ENCODE results near the gene TRAF5.
"Not testable (repeated sequence)": the region's sequence is repeated elsewhere in the genome, so short reads cannot be mapped to it uniquely, and the experiment has no call there.

TRAF5 gene

GRCh38 chr1:211344152-211344618 lies 17.6 kb downstream of the TRAF5 start:
- no peak for DNase-seq (ENCODE audit: low read depth in 2 of 2)

DNA sequence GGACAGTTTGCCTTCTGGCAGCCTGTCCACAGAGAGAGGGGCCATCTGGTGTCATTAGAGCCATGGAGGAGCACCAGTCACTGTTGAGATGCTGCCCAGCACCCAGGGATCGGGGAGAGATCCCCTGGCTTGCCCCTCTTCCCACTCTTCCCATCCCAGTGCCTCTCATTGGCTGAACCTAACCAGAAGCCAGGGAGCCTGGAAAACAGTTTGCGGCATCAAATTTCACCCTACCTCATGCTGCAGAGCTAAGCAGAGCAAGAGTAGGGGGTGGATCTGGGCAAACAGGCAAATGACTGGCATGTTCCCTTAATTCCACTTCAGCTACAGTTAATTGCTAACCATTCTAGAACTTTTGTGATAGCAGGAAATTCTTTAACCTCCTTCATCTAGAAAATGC lies 19.1 kb downstream of the TRAF5 start:
- DNase-seq (ENCODE audit: low read depth in 2 of 2), result no peak

DNA sequence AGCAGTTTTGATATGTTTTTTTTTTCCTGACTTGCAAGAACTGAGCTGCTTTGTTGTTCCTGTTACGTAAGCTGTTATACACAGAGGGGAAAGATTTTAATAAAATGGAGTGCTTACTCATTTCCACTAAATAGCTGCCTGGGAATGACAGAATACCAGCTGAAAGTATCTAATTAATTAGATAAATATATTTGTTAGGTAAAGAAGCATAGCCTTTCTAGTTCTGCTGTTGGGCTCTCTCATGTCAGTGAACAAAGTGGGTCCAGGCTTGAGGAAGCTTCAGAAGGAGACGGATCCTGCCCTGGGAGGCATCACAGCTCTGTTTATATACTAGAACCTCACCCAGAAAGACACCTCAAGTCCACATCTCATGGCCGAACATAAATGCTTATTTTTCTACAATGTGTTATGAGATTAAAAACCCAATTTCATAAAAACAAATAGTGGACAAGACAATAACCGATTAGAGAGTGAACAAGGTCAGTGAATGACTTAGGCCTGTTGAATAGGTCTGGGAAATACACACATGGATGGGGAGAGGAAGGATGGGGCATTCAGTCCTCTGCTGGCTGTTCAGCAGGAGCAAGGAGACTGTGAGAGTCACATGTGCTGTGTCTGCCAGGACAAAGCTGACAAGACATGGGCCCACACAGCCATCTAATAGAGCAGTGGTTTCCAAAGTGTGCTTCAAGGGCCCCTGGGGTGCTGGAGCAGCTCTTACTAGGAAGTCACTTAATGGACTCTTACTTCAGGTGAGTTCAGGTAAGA lies 20.6 kb downstream of the TRAF5 start:
- no peak for DNase-seq (ENCODE audit: low read depth in 2 of 2)

- DNase-seq (ENCODE audit: low read depth in 2 of 2), result no peak
These were observed 21.9 kb downstream of the TRAF5 start for GRCh38 chr1:211348547-211348946.

GRCh38 chr1:211349741-211350140 lies 23.1 kb downstream of the TRAF5 start:
- DNase-seq (ENCODE audit: low read depth in 2 of 2), result no peak

GRCh38 chr1:211352055-211352454 lies 25.4 kb downstream of the TRAF5 start:
- not testable (repeated sequence) for DNase-seq (ENCODE audit: low read depth in 2 of 2)

GRCh38 chr1:211352465-211352864 lies 25.8 kb downstream of the TRAF5 start:
- no peak for DNase-seq (ENCODE audit: low read depth in 2 of 2)

GRCh38 chr1:211352985-211353515 lies 26.4 kb downstream of the TRAF5 start:
- DNase-seq (ENCODE audit: low read depth in 2 of 2), result peak; percentile 33 to 36

GRCh38 chr1:211353562-211354212 lies 27.1 kb downstream of the TRAF5 start:
- DNase-seq (ENCODE audit: low read depth in 2 of 2), result no peak

GRCh38 chr1:211355873-211356272 lies 29.2 kb downstream of the TRAF5 start:
- DNase-seq (ENCODE audit: low read depth in 2 of 2), result peak in 1 of 2 donors; percentile 22

GRCh38 chr1:211356723-211357407 lies 30.2 kb downstream of the TRAF5 start:
- DNase-seq (ENCODE audit: low read depth in 2 of 2), result no peak

GRCh38 chr1:211358685-211359084 lies 32.1 kb downstream of the TRAF5 start:
- DNase-seq (ENCODE audit: low read depth in 2 of 2), result no peak

DNA sequence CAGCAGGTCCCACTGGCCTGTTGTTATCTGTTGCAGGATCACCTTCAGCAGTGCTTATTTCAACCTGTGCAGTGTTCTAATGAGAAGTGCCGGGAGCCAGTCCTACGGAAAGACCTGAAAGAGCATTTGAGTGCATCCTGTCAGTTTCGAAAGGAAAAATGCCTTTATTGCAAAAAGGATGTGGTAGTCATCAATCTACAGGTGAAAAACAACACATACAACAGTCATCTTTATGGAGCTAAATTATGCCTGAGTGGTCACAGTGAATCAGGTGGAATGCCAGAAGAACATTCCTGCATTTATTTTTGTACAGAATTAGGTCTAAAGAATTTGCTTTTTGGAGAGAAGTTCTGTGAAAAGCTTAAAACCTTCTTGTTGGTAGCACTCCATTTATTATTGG lies 33.2 kb downstream of the TRAF5 start:
- DNase-seq (ENCODE audit: low read depth in 2 of 2), result no peak

GRCh38 chr1:211361202-211361601 lies 34.6 kb downstream of the TRAF5 start:
- no peak for DNase-seq (ENCODE audit: low read depth in 2 of 2)

DNA sequence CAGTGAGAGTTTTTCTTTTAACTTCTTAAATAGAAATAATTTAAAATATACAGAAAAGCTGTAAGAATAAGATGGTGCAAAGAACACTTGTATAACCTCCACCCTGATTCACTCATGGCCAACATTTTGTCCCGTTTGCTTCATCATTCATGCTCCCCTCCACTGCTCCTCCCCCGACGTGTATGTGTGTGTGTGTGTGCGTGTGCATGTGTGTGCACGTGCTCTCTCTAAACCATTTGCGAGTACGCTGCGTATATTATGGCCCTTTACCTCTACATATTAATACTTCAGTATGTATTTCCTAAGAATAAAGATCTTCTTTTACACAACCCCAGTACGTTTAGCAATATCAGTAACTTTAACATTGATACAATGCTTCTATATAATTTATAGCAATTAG lies 43.0 kb downstream of the TRAF5 start:
- no peak for DNase-seq (ENCODE audit: low read depth in 2 of 2)

DNA sequence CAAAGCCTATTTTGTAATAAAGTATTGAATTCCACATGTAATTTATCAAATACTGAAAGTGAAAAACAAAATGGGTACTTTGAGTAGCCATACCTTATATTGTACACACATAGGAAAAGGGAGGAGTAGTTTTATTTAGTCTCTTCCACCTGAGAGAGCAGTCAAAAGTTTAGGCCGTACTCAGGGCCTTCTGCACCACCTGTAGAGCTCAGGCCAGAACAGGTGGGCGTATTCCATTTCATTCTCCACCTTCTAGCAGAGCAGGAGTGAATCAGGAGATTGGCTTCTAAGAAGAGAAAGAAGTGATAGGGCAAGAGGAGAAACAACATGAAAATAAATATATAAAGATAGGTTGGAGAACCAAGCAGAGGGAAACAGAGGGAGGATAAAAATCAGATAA lies 44.0 kb downstream of the TRAF5 start:
- DNase-seq (ENCODE audit: low read depth in 2 of 2), result no peak

- no peak for DNase-seq (ENCODE audit: low read depth in 2 of 2)
These were observed 44.9 kb downstream of the TRAF5 start for GRCh38 chr1:211371406-211372105.

DNA sequence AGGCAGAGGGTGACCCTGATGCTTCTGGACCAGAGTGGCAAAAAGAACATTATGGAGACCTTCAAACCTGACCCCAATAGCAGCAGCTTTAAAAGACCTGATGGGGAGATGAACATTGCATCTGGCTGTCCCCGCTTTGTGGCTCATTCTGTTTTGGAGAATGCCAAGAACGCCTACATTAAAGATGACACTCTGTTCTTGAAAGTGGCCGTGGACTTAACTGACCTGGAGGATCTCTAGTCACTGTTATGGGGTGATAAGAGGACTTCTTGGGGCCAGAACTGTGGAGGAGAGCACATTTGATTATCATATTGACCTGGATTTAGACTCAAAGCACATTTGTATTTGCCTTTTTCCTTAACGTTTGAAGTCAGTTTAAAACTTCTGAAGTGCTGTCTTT lies 45.8 kb downstream of the TRAF5 start:
- no peak for DNase-seq (ENCODE audit: low read depth in 2 of 2)

GRCh38 chr1:211375146-211375818 lies 48.6 kb downstream of the TRAF5 start:
- DNase-seq (ENCODE audit: low read depth in 2 of 2), result no peak

DNA sequence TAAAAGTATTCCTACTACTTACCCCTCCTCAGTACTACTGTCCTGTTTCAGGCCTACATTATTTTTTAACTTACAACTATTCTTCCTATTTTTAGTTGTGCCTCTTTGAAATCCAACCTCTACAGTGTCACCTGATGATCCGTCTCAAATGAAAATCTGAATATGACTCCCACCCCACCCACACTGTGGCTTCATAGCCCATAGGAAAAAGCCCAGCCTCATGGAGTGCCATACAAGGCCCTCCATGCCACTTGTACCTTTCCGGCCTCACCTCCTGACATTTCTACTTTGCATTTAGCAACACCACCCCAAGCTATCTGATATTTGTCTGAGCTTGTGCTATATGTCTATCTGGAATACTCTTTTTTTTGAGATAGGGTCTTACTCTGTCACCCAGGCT lies 49.3 kb downstream of the TRAF5 start:
- DNase-seq (ENCODE audit: low read depth in 2 of 2), result no peak

DNA sequence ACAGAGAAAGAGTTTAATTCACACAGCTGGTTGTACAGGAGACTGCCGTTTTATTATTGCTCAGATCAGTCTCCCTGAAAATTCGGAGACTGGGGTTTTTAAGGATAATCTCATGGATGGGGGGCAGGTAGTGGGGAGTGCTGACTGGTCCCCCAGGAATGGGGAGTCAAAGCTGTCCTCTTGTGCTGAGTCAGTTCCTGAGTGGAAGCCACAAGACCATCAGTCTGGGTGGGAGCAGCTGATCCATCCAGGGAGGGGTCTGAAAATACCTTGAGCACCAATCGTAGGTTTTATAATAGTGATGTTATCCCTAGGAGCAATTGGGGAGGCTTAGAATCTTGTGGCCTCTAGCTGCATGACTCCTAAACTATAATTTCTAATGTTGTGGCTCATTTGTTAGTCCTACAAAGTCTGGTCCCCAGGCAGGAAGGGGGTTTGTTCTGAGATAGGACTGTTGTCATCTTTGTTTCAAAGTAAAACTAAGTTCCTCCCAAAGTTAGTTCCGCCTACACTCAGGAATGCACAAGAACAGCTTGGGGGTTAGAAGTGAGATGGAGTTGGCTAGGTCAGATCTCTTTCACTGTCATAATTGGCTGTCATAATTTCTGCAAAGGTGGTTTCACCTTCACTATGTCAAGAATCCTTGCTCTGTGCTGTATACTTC lies 50.3 kb downstream of the TRAF5 start:
- DNase-seq (ENCODE audit: low read depth in 2 of 2), result no peak
